CD8-positive, alpha-beta memory T cell (primary cell): ENCODE data around the gene MUC22. TPM values are rescaled to one million over a fixed set of nuclear protein-coding genes. Genes with fewer than 3 reads are reported as not detected.
"Not testable (repeated sequence)": the region's sequence is repeated elsewhere in the genome, so short reads cannot be mapped to it uniquely, and the experiment has no call there.

ENCODE experiments used
- CTCF ChIA-PET: fragments of 350-600 bp; sonication (Branson Sonifier 250); formaldehyde crosslinking; loops from one replicate; lab custom pipeline; 2021; ENCODE audit warnings: antibody characterized with exemption; lab: Charles Lee
- POLR2A ChIA-PET: fragments of 350-600 bp; sonication (Branson Sonifier 250); formaldehyde crosslinking; loops from one replicate; lab custom pipeline; 2021; ENCODE audit warnings: antibody characterized with exemption; lab: Charles Lee
- DNase-seq, 5 donors: peaks; one replicate each; pipeline versions ENCODE4 v3.0.0 to v3.0.0-alpha.2; 2020 to 2022; ENCODE audit warnings: mixed read lengths in 1 of 5
- H3K27ac ChIP-seq: one replicate; pipeline ENCODE4 v1.7.0; 2013; ENCODE audit warnings: low read depth, mild to moderate bottlenecking, low read length, moderate library complexity
- H3K27me3 ChIP-seq: 2 replicates; pipeline ENCODE4 v1.7.0; 2013; ENCODE audit warnings: low read length, mild to moderate bottlenecking; ENCODE audit not compliant: insufficient read depth, poor library complexity, severe bottlenecking
- H3K36me3 ChIP-seq: 2 replicates; pipeline ENCODE4 v1.7.0; 2013; ENCODE audit warnings: mild to moderate bottlenecking, low read length, moderate library complexity; ENCODE audit not compliant: insufficient read depth
- H3K4me1 ChIP-seq: 2 replicates; pipeline ENCODE4 v1.7.0; 2013; ENCODE audit warnings: mild to moderate bottlenecking, low read length, moderate library complexity; ENCODE audit not compliant: insufficient read depth
- H3K4me3 ChIP-seq: 2 replicates; pipeline ENCODE4 v1.7.0; 2013; ENCODE audit warnings: mild to moderate bottlenecking, low read length
- H3K9me3 ChIP-seq: 2 replicates; pipeline ENCODE4 v1.7.0; 2013; ENCODE audit warnings: mild to moderate bottlenecking, low read length
- H3K27ac Mint-ChIP-seq, 8 donors: one replicate each; pipeline ENCODE4 v1.8.0; 2020 to 2021; ENCODE audit warnings: mixed read lengths in 8 of 8, mild to moderate bottlenecking in 6 of 8, inconsistent platforms in 3 of 8, moderate library complexity in 3 of 8
- H3K27me3 Mint-ChIP-seq, 2 donors: one replicate each; pipeline ENCODE4 v1.8.0; 2020 to 2021; ENCODE audit warnings: mixed read lengths in 2 of 2, mild to moderate bottlenecking in 1 of 2, moderate library complexity in 1 of 2
- H3K36me3 Mint-ChIP-seq, 3 donors: one replicate each; pipeline ENCODE4 v1.8.0; 2020 to 2021; ENCODE audit warnings: mixed read lengths in 3 of 3, inconsistent platforms in 1 of 3, mild to moderate bottlenecking in 1 of 3
- H3K4me1 Mint-ChIP-seq, 3 donors: one replicate each; pipeline ENCODE4 v1.8.0; 2020 to 2021; ENCODE audit warnings: mixed read lengths in 3 of 3, inconsistent platforms in 1 of 3, mild to moderate bottlenecking in 1 of 3
- H3K4me3 Mint-ChIP-seq, 7 donors: one replicate each; pipeline ENCODE4 v1.8.0; 2020 to 2021; ENCODE audit warnings: mixed read lengths in 7 of 7, mild to moderate bottlenecking in 6 of 7, moderate library complexity in 4 of 7, inconsistent platforms in 2 of 7
- H3K9me3 Mint-ChIP-seq, 5 donors: one replicate each; pipeline ENCODE4 v1.8.0; 2020 to 2022; ENCODE audit warnings: mixed read lengths in 5 of 5, mild to moderate bottlenecking in 3 of 5, moderate library complexity in 2 of 5, inconsistent platforms in 1 of 5
- polyA plus RNA-seq: library from polyadenylated mRNA; unstranded; fragments of 300-500 nt; fragmentation: Illumina TruSeq; gene quantifications from one replicate; pipeline ENCODE4 v1.2.3, GENCODE V29; 2021
- total RNA-seq, 2 experiments: library from RNA; stranded (reverse); gene quantifications; one replicate each; pipeline ENCODE4 v1.2.3, GENCODE V29; 2021

Gene MUC22
- total and polyA plus RNA-seq, 3 experiments from 2014 or later = not detected

GRCh38 chr6:31049518-31049917 is 39.2 kb downstream of the MUC22 start:
- H3K36me3 Mint-ChIP-seq = no peaks in the 10 kb centered on the region
- no peak overlapping the region for H3K27ac Mint-ChIP-seq
- no peak overlapping the region for H3K27ac ChIP-seq
- no peak for DNase-seq
- POLR2A ChIA-PET = interaction anchor here (0.5 to 0.7 kb wide), 2 partner anchors 19 to 94 kb away, joined by 3 to 7 read pairs; no protein-coding TSS in a partner anchor
- no peaks in the 10 kb centered on the region for H3K4me1 ChIP-seq
- no peak overlapping the region for H3K4me3 ChIP-seq
- H3K27me3 ChIP-seq = peaks cover 5% of the 10 kb centered on the region
- H3K36me3 ChIP-seq = no peaks in the 10 kb centered on the region
- H3K9me3 Mint-ChIP-seq = no peaks in the 10 kb centered on the region
- no peaks in the 10 kb centered on the region for H3K9me3 ChIP-seq
- no peaks in the 10 kb centered on the region for H3K4me1 Mint-ChIP-seq
- CTCF ChIA-PET = interaction anchor here (0.7 kb wide), 1 partner anchor 78 kb away, joined by 3 read pairs; no protein-coding TSS in a partner anchor
- peaks cover 24 to 77% of the 10 kb centered on the region in 2 donors for H3K27me3 Mint-ChIP-seq
- H3K4me3 Mint-ChIP-seq = no peak overlapping the region

GRCh38 chr6:31053187-31053586 is 42.9 kb downstream of the MUC22 start:
- Mint-ChIP-seq H3K27me3 (peaks cover 17 to 65% of the 10 kb centered on the region in 2 donors), H3K27ac (peak overlapping the region in 1 of 8 donors; percentile 65)
- H3K4me1 Mint-ChIP-seq, H3K9me3 Mint-ChIP-seq, H3K36me3 Mint-ChIP-seq, H3K4me3 Mint-ChIP-seq, H3K27ac ChIP-seq, H3K4me1 ChIP-seq, H3K9me3 ChIP-seq, H3K27me3 ChIP-seq, DNase-seq, H3K4me3 ChIP-seq, POLR2A ChIA-PET, H3K36me3 ChIP-seq: not testable (repeated sequence)
- CTCF ChIA-PET = interaction anchor here (1.2 to 1.8 kb wide), 2 partner anchors 26 to 34 kb away, joined by 4 to 6 read pairs; no protein-coding TSS in a partner anchor

DNA sequence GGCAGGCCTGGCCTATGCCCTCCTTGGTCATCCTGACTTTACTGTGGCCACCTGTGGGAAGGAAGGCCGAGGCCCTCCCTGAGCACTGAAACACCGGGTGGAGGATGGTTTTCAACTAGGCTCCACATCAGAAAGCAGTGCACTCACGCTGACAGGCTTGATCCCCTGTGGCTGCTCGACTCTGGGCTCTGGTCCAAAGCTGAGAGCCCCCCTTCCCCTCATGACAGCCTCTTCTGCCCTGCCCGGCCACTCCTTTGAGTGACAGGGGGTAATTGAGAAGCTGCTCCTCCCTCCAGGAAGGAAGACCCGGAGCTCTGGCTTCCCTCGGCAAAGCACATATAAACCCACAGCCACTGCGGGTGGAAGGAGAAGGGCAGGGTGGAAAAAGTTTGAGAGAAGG is 43.6 kb downstream of the MUC22 start:
- peaks cover 5% of the 10 kb centered on the region for H3K27me3 ChIP-seq
- H3K9me3 ChIP-seq = no peaks in the 10 kb centered on the region
- H3K4me3 ChIP-seq = no peak overlapping the region
- ChIA-PET CTCF (no interaction called here), POLR2A (no interaction called here)
- no peaks in the 10 kb centered on the region for H3K36me3 Mint-ChIP-seq
- no peak overlapping the region for H3K4me3 Mint-ChIP-seq
- no peaks in the 10 kb centered on the region for H3K36me3 ChIP-seq
- H3K27ac Mint-ChIP-seq = no peak overlapping the region
- no peak for DNase-seq
- H3K4me1 ChIP-seq = no peaks in the 10 kb centered on the region
- no peaks in the 10 kb centered on the region for H3K4me1 Mint-ChIP-seq
- peaks cover 14 to 63% of the 10 kb centered on the region in 2 donors for H3K27me3 Mint-ChIP-seq
- no peak overlapping the region for H3K27ac ChIP-seq
- H3K9me3 Mint-ChIP-seq = no peaks in the 10 kb centered on the region

- H3K27ac Mint-ChIP-seq = no peak overlapping the region
- H3K4me3 Mint-ChIP-seq = peak overlapping the region in 1 of 7 donors; percentile 16
- H3K36me3 ChIP-seq = no peaks in the 10 kb centered on the region
- H3K9me3 ChIP-seq = no peaks in the 10 kb centered on the region
- no peaks in the 10 kb centered on the region for H3K36me3 Mint-ChIP-seq
- DNase-seq = no peak
- no peak overlapping the region for H3K27ac ChIP-seq
- H3K4me1 Mint-ChIP-seq = no peaks in the 10 kb centered on the region
- ChIA-PET POLR2A (no interaction called here), CTCF (interaction anchor here (1.1 kb wide), 1 partner anchor 24 kb away, joined by 3 read pairs; no protein-coding TSS in a partner anchor)
- H3K27me3 ChIP-seq = peaks cover 5% of the 10 kb centered on the region
- peaks cover 13 to 61% of the 10 kb centered on the region in 2 donors for H3K27me3 Mint-ChIP-seq
- H3K4me1 ChIP-seq = no peaks in the 10 kb centered on the region
- H3K4me3 ChIP-seq = no peak overlapping the region
- H3K9me3 Mint-ChIP-seq = no peaks in the 10 kb centered on the region
Measured at GRCh38 chr6:31055441-31055840, 45.2 kb downstream of the MUC22 start.

DNA sequence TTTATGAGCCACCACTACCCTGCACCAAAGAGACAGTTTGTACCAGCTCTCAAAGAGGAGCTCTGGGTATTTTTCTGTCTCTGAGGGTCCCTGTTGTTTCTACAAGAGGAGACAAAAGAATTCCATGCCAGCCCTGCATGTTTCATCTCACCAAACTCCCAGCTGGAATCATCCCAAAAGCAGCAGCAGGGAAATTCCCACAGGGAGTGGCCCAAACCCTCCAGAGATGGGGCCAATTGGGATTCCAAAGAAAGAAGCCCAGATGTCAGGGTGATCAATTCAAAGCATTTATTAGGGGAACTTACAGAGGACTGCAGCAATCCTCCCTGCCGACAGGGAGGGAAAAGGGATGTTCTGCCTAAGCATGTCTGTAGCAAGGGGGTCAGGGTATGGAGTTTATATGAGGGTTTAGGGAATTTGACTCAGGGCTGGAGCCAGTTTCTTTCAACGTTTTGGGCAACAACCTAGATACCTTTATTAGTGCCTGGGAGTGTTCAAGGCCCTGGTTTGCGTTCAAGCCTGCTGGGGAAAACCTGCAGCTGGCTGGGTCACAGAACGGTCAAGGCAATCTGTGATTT is 47.2 kb downstream of the MUC22 start:
- H3K27me3 ChIP-seq = peaks cover 5% of the 10 kb centered on the region
- no peaks in the 10 kb centered on the region for H3K9me3 ChIP-seq
- H3K4me3 Mint-ChIP-seq = no peak overlapping the region
- ChIA-PET CTCF (interaction anchor here (0.7 to 1.0 kb wide), 2 partner anchors 29 kb away, joined by 3 read pairs; no protein-coding TSS in a partner anchor), POLR2A (no interaction called here)
- no peaks in the 10 kb centered on the region for H3K4me1 Mint-ChIP-seq
- H3K36me3 Mint-ChIP-seq = no peaks in the 10 kb centered on the region
- H3K4me3 ChIP-seq = no peak overlapping the region
- H3K36me3 ChIP-seq = no peaks in the 10 kb centered on the region
- H3K27ac ChIP-seq = no peak overlapping the region
- no peak for DNase-seq
- H3K4me1 ChIP-seq = no peaks in the 10 kb centered on the region
- H3K27ac Mint-ChIP-seq = no peak overlapping the region
- H3K9me3 Mint-ChIP-seq = no peaks in the 10 kb centered on the region
- peaks cover 22 to 56% of the 10 kb centered on the region in 2 donors for H3K27me3 Mint-ChIP-seq

DNA sequence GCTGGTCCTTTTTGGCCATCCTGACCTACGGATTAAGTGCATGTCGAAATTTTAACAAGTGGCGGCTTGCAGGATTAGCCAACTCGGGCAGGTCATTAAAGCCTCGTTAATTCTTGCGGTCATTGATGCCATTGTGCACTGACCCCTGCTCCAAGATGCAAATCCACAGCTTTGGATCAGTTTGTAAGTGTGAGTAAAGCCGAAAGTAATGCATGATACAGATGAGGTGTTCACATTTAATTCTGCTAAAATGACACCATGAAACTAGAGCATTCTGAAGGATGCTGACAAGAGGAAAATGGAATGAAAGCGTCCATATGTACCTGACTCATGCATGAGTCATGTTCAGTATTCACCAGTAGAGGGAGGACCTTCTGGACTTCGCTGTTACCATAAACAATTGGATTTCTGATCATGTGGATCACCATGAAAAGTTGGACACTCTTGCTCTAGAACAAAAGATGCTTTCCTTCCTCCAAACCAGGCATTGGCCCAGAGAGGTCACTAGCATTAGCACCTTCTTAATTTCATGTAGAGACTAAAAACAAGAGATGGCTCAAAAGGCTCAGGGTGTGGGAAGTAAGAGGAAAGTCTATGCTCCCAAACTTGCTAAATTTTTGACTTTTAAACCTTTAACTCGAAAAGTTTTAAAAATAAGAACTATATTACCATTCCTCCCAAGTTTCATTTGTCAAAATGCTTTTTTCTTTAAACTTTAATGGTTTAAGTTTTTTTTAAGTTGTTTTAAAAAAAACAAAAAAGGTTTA is 48.0 kb downstream of the MUC22 start:
- H3K4me3 Mint-ChIP-seq = no peak overlapping the region
- POLR2A ChIA-PET = no interaction called here

GRCh38 chr6:31060145-31060544 is 49.9 kb downstream of the MUC22 start:
- Mint-ChIP-seq H3K27ac (no peak overlapping the region), H3K27me3 (peaks cover 13 to 33% of the 10 kb centered on the region in 2 donors), H3K4me3 (no peak overlapping the region), H3K4me1 (no peaks in the 10 kb centered on the region), H3K36me3 (no peaks in the 10 kb centered on the region), H3K9me3 (no peaks in the 10 kb centered on the region)
- DNase-seq = no peak
- H3K9me3 ChIP-seq = no peaks in the 10 kb centered on the region
- no peak overlapping the region for H3K27ac ChIP-seq
- H3K4me3 ChIP-seq = no peak overlapping the region
- H3K4me1 ChIP-seq = no peaks in the 10 kb centered on the region
- no peaks in the 10 kb centered on the region for H3K36me3 ChIP-seq
- ChIA-PET CTCF (interaction anchor here (3.4 kb wide), 1 partner anchor 20 kb away, joined by 15 read pairs; no protein-coding TSS in a partner anchor), POLR2A (no interaction called here)
- no peaks in the 10 kb centered on the region for H3K27me3 ChIP-seq

More for the DNA sequence above, 48.0 kb downstream of the MUC22 start:
- Mint-ChIP-seq H3K4me1 (no peaks in the 10 kb centered on the region), H3K36me3 (no peaks in the 10 kb centered on the region), H3K27ac (no peak overlapping the region), H3K9me3 (no peaks in the 10 kb centered on the region), H3K27me3 (peaks cover 21 to 48% of the 10 kb centered on the region in 2 donors)
- H3K27ac ChIP-seq = no peak overlapping the region
- no peak for DNase-seq
- CTCF ChIA-PET = interaction anchor here (0.7 kb wide), 1 partner anchor 28 kb away, joined by 3 read pairs; no protein-coding TSS in a partner anchor
- no peak overlapping the region for H3K4me3 ChIP-seq
- H3K36me3 ChIP-seq = no peaks in the 10 kb centered on the region
- H3K27me3 ChIP-seq = peaks cover 5% of the 10 kb centered on the region
- no peaks in the 10 kb centered on the region for H3K4me1 ChIP-seq
- no peaks in the 10 kb centered on the region for H3K9me3 ChIP-seq

GRCh38 chr6:31063906-31064435 is 53.7 kb downstream of the MUC22 start:
- no peak overlapping the region for H3K27ac ChIP-seq
- no peaks in the 10 kb centered on the region for H3K27me3 ChIP-seq
- POLR2A ChIA-PET = no interaction called here
- H3K9me3 ChIP-seq = no peaks in the 10 kb centered on the region
- CTCF ChIA-PET = no interaction called here
- H3K27ac Mint-ChIP-seq = no peak overlapping the region
- peaks cover 0 to 4% (median 0%) of the 10 kb centered on the region in 3 donors for H3K4me1 Mint-ChIP-seq
- no peaks in the 10 kb centered on the region for H3K36me3 Mint-ChIP-seq
- H3K27me3 Mint-ChIP-seq = peaks cover 10 to 21% of the 10 kb centered on the region in 2 donors
- no peaks in the 10 kb centered on the region for H3K9me3 Mint-ChIP-seq
- H3K4me3 Mint-ChIP-seq = no peak overlapping the region
- no peaks in the 10 kb centered on the region for H3K36me3 ChIP-seq
- no peak for DNase-seq
- H3K4me3 ChIP-seq = no peak overlapping the region
- H3K4me1 ChIP-seq = no peaks in the 10 kb centered on the region
